Hippocampal formation (tissue), 2 donors: ENCODE measurements around the gene ARL2.
"Not testable (repeated sequence)": the region's sequence is repeated elsewhere in the genome, so short reads cannot be mapped to it uniquely, and the experiment has no call there.

Source experiments
- DNase-seq, 2 donors: peaks; one replicate each; lab custom pipeline; 2025; lab: John Stamatoyannopoulos, UW

ARL2 gene

DNA sequence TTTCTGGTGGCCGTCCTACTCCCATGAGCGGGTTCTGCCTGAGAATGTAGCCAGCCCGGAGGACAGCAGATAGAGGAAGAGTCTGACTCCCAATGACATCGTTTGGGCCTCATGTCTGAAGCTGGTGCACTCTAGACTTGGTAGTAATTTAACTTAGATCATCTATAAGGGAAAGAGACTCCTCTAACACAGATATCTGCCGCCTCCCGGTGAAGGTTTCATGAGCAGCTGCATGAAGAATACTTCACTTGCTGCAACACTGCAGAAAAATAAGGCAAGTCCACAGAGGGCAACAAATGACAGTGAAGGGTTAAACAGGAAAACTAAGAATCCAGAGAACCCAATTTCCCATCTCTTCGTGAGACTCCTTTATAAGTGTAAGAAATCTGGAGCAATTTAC is 5.9 kb upstream of the ARL2 start:
- DNase-seq = no peak

DNA sequence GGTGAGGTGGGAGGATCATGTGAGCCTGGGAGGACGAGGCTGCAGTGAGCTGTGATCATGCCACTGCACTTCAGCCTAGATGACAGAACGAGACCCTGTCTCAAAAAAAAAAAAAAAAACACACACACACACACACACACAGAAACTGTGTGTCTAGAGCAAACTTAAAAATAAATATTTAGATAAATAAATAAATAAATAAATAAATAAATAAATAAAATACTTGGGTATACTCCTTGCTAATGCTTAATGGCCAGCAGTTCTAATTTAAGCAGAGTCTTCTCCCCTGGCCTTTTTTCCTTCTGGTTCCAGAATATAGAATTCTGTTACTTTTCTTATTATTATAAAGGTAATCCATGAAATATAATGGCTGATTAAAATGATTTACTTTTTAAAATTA is 5.1 kb upstream of the ARL2 start:
- no peak for DNase-seq

DNA sequence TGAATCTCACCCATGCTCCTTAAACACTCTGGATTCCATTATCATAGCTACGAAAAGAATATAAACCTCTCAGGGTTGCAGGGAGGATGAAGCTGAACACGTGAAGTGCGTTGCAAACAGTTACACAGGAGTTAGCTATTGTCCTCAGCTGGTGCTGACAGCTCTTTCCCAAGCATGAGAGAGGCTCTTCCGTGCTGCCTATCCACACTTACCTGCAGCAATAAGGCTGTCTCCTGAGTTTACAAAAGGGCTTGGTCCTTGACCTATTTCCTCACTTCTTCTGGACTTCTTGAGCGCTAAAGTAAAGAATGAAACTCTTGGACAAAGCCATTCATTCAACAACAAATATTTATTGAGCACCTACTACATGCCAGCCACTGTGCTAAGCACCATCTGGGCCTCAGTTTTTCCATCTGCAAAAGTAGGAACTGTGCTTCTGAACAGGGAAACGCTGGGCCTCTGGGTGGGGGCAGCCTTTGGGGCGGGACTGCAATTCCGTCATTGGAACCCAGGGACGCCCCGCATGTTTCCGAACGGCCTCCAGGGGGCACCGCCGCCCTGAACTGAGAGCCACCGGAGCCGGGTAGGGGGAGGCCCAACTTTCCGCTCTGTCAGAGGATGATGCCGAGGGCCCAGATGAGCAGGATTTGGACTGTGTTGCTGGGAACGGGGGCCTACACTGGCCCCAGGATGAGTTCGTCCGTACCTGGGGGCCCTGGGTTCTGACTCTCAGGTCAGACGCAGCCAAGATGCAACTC is 651 bp upstream of the ARL2 start:
- peak; percentile 78 to 81 for DNase-seq

DNA sequence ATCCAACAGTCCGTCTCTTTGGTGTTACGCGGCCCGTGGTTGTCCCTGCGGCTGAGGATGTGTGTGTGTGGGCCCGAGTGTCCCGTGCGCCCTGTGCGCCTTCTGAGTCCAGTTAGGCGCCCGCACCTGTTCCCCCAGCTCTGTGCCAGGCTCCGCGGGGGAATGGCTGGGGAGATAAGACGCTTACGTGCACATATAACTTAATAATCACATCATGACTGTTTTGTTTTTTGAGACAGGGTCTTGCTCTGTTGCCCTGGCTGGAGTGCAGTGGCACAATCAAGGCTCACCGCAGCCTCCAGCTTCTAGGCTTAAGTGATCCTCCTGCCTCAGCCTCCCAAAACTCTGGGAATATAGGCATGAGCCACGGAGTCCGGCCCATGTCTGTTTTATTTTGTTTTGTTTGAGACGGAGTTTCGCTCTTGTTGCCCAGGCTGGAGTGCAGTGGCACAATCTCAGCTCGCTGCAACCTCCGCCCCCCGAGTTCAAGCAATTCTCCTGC is 817 bp downstream of the ARL2 start:
- no peak for DNase-seq

DNA sequence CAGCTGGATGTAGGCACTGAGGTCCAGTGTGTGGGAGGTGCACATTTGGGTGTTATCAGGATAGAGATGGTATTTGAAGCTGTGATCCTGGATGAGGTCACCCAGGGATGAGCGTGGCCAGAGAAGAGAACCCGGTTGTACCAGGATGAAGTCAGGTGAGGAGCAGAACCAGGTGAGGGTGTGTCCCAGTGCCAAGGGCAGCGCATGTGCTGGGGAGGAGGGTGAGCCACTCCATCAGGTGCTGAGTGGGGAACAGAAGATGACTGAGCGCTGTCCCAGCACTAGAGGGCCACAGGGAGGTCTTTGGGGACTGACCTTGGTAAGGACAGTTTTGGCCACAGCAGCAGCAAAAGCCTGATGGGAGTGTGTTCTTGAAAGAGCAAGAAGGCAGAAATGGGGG is 2.7 kb downstream of the ARL2 start:
- DNase-seq = no peak

DNA sequence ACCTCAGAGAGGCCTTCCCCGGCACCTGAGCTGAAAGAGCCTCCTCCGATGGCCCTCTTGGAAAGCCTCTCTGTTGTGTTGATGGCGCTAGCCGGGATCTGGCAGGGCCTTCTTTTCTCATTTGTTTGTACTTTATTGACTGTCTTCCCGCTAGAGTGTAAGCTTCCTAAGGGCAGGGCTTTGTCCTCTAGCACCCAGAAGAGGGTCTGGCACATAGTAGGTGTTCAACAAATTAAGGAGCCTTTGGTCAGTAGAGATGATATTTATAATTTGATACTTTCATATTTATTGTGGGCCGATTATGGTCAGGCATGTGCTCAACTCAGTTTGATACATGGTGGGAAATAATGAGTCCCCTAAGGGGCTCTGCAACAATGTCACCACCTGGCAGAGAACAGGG is 4.0 kb downstream of the ARL2 start:
- DNase-seq = no peak

DNA sequence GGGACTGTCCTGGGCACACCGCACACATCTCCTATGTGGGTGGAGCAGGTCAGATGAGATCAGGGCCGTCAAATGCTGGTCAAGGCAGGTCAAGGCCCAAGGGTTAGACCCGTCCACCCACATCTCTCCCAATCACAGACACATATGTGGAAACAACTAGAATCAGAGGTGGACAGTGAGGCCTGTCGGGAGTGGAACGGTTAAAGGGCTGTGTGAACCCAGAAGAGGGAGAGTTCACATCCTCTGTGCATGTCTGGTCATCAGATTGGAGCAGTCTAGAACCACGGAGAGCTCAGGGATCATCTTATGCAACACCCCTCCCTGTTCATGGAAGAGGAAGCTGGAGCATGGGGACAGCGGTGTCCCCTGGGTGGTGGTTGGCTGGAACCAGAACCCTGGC is 5.9 kb downstream of the ARL2 start:
- DNase-seq = no peak

DNA sequence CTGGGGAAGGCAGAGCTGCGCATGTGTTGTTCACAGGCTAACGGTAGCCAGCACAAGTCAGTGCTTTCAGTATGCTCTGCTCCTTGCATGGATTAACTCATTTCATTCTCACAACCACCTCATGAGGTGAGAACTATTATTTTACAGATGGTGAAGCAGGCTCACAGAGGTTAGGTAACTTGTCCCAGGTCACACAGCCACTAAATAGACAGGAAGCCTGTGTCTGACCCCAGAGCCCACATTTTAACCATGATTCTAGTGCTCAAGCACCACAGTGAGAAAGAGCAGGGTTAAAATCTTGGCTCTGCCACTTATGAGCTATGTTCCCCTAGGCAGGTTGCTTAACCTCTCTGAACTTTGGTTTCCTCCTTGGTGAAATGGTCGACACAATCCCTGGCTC is 7.0 kb downstream of the ARL2 start:
- no peak for DNase-seq

DNA sequence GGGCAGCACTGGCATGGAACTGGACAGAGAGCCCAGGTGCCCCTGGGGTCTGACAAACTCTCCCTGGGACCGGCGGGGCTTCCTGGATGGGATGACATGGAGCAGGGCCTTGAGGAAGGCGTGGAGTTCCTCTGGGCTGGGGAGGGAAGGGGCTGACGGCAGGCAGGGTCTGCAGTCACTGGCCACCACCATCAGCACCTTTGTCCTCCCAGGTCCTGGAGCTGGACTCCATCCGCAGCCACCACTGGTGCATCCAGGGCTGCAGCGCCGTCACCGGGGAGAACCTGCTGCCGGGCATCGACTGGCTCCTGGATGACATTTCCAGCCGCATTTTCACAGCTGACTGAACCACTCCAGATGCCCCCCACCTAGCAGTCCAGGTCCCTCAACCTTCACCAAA is 7.5 kb downstream of the ARL2 start:
- DNase-seq = no peak

DNA sequence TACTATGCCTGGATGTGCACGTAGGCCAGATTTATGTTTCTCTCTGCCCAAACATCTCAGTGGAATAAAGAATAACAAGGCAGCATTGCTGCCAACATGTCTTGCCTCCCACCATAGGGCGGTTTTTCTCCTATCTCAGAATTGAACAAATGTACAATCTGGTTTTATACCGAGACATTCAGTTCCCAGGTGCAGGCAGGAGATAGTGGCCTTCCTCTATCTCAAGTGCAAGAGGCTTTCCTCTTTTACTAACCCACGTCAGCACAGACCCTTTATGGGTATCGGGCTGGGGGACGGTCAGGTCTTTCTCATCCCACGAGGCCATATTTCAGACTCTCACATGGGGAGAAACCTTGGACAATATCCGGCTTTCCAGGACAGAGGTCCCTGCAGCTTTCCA is 9.5 kb downstream of the ARL2 start:
- DNase-seq = not testable (repeated sequence)

DNA sequence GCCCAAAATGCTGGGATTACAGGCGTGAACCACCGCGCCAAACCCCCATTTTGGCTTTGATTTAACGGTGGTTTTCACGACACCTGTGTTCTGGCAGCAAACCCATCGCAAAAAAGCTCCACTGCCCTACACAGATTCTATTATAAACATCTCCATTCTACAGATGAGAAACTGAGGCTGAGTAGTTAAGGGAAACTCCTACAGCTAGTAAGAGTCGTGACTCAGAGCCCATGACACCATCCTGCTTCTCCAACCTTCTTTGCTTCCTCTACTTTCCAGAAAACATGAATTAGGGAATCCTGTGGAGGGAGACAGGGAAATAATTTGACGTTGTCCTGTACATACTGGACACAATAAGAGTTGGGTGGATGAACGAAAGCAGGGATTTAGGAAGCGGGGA is 12.8 kb downstream of the ARL2 start:
- no peak for DNase-seq

DNA sequence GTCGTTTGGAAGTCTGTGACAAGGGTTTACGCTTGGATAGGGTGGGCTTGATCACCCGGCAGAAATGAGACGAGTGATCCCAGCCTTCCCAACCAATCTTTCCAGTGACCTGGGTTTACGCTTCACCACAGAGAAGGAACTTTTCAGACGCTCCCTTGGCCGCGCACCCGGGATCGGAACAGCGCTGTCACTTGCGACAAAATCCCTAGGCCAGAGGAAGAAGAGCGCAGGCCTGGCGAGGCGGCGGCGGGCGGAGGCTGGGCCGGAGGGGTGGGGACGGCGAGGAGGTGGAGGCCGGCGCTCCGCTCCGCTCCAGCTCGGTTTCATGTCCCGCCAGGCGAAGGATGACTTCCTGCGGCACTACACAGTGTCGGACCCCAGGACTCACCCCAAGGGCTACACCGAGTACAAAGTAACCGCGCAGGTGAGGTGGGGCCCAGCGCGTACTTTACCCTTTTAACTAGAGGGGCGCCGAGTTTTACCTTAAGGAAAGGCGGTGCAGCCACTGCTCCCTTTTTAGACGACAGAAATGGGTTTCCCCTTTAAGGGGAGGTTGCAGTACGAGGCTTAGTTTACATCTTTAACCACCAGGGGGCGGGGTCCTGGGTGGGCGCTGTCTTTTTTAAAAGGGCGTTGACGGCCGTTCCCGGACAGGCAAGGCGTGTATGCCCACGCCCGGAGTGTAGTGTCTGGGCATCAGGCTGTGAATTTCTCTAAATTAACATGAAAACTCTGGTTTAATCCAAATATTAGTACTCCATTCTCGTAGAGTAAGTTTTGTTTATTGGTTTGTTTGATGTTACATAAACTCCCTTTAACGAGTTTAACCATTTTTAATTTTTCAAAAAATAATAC is 13.5 kb downstream of the ARL2 start, which contains the start of gene SNX15:
Gene SNX15, plus strand, starts transcription at position 227 of the 855 bp plus-strand sequence. Its CDS starts 99 bp downstream, at position 326.
- peak; percentile 94 to 96 for DNase-seq

DNA sequence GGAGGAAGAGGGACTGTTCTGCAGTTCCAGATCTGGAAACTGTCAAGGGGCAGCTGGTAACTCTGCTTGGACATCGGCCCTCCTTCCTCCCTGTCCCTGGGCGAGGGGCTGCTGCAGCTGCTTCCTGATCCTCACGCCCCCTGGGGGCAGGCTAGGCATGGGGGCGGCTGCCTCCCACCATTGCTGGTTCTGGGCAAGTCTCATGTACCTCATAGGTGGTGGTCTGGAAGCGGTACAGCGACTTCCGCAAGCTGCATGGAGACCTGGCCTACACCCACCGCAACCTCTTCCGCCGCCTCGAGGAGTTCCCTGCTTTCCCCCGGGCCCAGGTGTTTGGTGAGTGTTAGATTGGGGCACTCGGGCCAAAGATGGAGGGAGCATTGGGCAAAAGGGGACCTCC is 18.3 kb downstream of the ARL2 start:
- DNase-seq = no peak

DNA sequence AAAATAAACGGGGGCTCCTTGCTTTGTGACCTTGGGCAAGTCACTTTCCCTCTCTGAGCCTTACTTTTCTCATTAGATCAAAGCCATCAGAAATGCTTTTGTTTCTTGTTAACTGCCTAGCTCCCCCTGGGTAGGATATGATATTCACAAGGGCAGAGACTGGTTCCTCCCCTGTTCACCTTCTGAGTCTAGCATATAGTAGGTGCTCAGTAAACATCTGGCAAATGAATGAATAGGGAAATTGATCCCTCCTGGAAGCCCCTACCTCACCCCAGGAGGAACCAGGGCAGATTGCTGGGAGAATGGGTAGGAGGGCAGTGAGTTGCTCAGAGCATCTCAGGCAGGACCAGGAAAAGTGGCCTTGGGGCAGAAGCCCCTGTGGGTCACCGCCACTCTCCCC is 20.5 kb downstream of the ARL2 start:
- no peak for DNase-seq

DNA sequence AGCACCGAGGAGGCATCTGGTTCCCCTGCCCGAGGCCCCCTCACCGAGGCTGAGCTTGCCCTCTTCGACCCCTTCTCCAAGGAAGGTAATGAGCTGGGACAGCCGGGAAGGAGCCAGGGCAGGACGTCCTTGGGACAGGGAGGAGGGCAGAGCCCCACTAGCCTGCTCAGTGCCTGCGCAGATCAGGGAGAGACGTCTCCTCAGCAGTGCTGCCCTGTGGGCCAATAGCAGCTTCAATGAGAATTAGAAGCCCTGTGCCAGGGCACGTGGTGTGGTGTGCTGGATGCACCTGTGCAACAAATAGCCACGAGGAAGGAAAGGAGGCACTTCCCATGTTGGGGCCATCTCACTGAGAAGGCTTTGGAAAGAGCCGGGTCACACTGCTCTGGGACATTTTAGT is 21.6 kb downstream of the ARL2 start:
- no peak for DNase-seq

DNA sequence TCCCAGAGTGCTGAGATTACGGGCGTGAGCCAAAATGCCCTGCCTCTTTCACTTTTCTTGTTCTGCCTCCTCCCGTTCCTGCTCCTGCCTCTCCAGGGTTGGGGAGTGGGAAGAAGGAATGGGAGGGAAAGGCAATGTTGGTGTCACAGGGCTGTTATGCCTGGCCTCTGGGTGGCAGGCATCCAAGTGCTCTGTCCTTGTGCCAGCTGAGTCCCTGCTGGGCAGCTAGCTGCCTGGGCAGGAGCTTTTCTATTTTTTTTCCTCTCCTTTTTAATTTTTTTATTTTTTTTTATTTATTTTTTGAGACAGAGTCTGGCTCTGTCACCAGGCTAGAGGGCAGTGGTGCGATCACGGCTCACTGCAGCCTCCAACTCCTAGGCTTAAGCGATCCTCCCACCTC is 23.0 kb downstream of the ARL2 start:
- DNase-seq = peak; percentile 13 to 58

DNA sequence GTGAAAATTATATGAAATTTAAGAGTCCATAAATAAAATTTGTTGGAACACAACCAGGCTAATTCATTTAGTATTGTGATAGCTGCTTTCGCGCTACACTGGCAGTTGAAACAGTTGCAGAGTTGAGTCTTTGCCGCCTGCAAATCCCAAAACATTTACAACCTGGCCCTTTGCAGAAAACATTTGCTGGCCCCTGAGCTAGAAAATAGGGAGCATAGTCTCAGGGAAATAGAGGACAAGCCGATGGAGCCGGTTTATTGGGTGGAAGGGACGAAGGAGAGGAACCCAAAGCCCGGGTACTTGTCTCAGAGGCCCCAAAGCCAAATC is 26.5 kb downstream of the ARL2 start:
- no peak for DNase-seq

DNA sequence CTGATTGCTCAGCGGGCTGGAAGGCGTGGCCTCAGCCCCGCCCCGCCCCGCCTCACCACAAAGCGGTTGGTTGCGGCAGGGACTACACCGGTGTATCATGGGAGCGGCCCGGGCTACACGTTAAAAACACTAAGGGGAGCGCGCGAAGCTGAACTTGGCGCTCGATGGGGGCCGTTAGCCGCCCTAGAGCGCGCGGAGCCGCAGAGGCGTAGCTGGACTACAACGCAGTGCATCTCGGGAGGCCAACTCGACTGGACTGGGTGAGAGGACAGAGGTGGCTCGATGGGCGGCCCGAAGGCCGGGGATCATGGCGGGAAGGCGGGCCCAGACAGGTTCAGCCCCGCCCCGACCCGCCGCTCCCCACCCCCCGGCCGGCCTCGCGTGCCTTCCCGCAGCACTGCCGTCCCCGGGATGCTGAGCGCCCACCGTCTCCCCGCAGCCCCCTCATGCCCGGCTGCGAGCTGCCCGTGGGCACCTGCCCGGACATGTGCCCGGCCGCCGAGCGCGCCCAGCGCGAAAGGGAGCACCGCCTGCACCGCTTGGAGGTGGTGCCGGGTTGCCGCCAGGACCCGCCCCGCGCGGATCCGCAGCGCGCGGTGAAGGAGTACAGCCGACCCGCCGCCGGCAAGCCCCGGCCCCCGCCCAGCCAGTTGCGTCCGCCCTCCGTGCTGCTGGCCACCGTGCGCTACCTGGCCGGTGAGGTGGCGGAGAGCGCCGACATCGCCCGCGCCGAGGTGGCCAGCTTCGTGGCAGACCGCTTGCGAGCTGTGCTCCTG is 27.1 kb downstream of the ARL2 start, which contains the start of gene SAC3D1:
Gene SAC3D1, plus strand, starts transcription at position 364 of the 776 bp plus-strand sequence. Its CDS starts 83 bp downstream, at position 447.
- DNase-seq = peak; percentile 94 to 95

DNA sequence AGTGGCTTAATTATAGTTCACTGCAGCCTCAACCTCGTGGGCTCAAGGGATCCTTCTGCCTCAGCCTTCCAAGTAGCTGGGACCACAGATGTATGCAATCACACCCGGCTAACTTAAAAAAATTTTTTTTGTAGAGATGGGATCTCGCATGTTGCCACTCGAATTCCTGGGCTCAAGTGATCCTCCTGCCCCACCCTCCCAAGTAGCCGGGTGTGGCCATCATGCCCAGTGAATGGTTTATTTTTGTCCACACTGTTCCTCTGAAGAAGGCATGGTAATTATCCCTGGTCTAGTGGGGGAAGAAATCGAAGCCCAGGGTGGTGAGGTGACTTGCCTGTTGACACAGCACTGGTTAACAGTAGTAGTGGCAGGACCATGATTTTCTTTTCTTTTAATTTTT is 28.9 kb downstream of the ARL2 start:
- DNase-seq = no peak

DNA sequence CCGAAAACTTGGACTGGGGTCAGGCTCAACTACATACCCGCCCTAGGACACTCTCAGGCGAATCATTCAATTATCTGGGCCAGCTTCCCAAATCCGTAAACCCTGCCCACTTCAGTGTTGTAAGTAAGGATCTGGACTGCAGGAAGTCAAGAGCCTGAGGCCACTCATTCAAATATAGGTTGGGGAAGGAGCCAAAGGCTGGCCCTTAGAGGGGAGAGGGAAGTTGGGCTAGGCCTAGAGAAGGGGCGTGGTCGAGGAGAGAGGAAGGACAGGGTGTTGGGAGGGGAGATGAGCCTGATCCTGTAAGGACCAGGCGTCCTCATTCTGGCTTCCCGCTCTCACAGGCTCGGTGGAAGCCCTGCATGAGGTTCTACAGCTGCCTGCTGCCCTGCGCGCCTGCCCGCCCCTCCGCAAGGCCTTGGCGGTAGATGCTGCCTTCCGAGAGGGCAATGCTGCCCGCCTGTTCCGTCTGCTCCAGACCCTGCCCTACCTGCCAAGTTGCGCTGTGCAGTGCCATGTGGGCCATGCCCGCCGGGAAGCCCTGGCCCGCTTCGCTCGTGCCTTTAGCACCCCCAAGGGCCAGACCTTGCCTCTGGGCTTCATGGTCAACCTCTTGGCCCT is 30.0 kb downstream of the ARL2 start:
- DNase-seq = peak; percentile 5 to 18

DNA sequence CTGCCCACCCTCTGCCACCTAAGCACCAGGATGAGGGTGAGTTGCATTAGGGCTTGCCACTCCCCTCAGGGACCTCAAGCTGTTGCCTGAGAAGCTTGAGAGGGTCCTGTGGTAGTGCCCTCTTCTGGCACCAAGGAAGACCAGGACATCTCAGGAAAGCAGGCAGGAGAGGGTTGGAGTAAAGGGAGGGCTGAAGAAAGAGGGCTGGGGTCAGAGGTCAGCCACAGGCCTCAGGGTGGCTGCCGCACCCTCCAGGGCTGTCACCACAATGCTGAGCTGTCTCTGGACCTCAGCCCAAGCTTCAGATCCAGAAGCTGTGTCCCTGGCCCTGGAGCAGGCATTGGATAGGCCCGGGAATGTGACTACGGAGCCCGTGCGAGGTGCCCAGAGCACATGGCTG is 31.1 kb downstream of the ARL2 start:
- DNase-seq = no peak

DNA sequence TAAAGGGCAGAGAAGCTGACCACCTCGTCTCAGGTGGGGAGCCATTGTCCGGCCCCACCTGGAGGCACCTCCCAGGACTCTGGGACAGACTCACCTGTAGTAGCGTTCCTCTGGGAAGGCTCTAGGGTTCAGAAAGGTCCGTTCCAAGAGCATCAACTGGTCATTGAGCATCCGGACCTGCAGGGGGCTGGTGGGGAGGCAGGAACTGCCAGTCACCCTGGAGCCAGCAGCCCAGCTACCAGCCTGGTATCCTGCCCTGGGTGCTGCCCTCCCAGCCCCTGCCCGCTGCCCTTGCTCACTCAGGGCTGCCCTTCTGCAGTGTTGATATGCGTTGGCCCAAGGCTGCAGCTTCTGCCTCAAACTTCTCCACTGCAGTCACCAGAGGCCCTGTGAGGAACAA is 31.8 kb downstream of the ARL2 start:
- DNase-seq = no peak
